Epithelial cell of esophagus (primary cell): ENCODE measurements around the gene STK11.

Experiments used
- DNase-seq: peaks from one replicate; pipeline ENCODE4 v3.0.0; 2010; ENCODE audit warnings: low read depth
- H3K4me3 ChIP-seq: 2 replicates; pipeline ENCODE4 v1.5.1; 2011; ENCODE audit warnings: mild to moderate bottlenecking, low read length, control low read depth
- CTCF ChIP-seq: IDR thresholded peaks from 2 replicates; pipeline ENCODE4 v1.5.1; 2011; ENCODE audit warnings: low read depth, mild to moderate bottlenecking, low read length, control low read depth, inconsistent platforms; ENCODE audit not compliant: insufficient read depth; ENCODE audit errors: missing control alignments

STK11 gene

GRCh38 chr19:1170938-1171754 is 34.4 kb upstream of the STK11 start:
- H3K4me3 ChIP-seq = peak overlapping the region; percentile 92
- peak; percentile 33 for DNase-seq
- TF ChIP-seq CTCF = no peak

GRCh38 chr19:1171755-1172352 is 33.7 kb upstream of the STK11 start:
- no peak for TF ChIP-seq CTCF
- DNase-seq = peak; percentile 50
- H3K4me3 ChIP-seq = peak overlapping the region; percentile 92

GRCh38 chr19:1172353-1173158 is 33.0 kb upstream of the STK11 start:
- no peak for TF ChIP-seq CTCF
- peak overlapping the region; percentile 92 for H3K4me3 ChIP-seq
- DNase-seq = peak; percentile 64

GRCh38 chr19:1173159-1173844 is 32.3 kb upstream of the STK11 start:
- no peak for DNase-seq
- H3K4me3 ChIP-seq = peak overlapping the region; percentile 92
- TF ChIP-seq CTCF = no peak

GRCh38 chr19:1173845-1174809 is 31.5 kb upstream of the STK11 start, which contains the start of gene SBNO2:
Gene SBNO2 (minus strand): TSS chr19:1174268. CDS start chr19:1154276, 19,992 bp downstream.
- TF ChIP-seq CTCF = no peak
- H3K4me3 ChIP-seq = peak within 1 kb of the TSS; percentile 92
- DNase-seq = peak; percentile 90
